IPS-18a (cell line): ENCODE data around the gene GLT1D1.

Source experiments
- H3K27ac ChIP-seq: one replicate; pipeline ENCODE4 v1.5.1; 2013; ENCODE audit warnings: low read length
- H3K27me3 ChIP-seq: one replicate; pipeline ENCODE4 v1.6.1; 2013; ENCODE audit warnings: mild to moderate bottlenecking, low read length; ENCODE audit not compliant: control insufficient read depth, insufficient read depth
- H3K36me3 ChIP-seq: one replicate; pipeline ENCODE4 v1.6.1; 2013; ENCODE audit warnings: low read depth, low read length; ENCODE audit not compliant: control insufficient read depth
- H3K4me1 ChIP-seq: one replicate; pipeline ENCODE4 v1.6.1; 2013; ENCODE audit warnings: low read depth, low read length; ENCODE audit not compliant: control insufficient read depth
- H3K4me3 ChIP-seq: one replicate; pipeline ENCODE4 v1.5.1; 2013; ENCODE audit warnings: low read length
- H3K9ac ChIP-seq: one replicate; pipeline ENCODE4 v1.6.1; 2013; ENCODE audit warnings: mild to moderate bottlenecking, low read length, moderate library complexity
- H3K9me3 ChIP-seq: one replicate; pipeline ENCODE4 v1.6.1; 2013; ENCODE audit warnings: low read depth, low read length; ENCODE audit not compliant: control insufficient read depth

The GLT1D1 gene

GRCh38 chr12:128906485-128907137, 53.3 kb downstream of the GLT1D1 start:
- Histone ChIP-seq H3K4me1 (no peaks in the 10 kb centered on the region), H3K27ac (no peak overlapping the region), H3K4me3 (no peak overlapping the region), H3K9me3 (peaks cover 17% of the 10 kb centered on the region), H3K9ac (no peak overlapping the region), H3K27me3 (no peaks in the 10 kb centered on the region), H3K36me3 (no peaks in the 10 kb centered on the region)

- Histone ChIP-seq H3K27ac (no peak overlapping the region), H3K4me3 (no peak overlapping the region), H3K9ac (no peak overlapping the region), H3K4me1 (no peaks in the 10 kb centered on the region), H3K9me3 (peaks cover 15% of the 10 kb centered on the region), H3K27me3 (no peaks in the 10 kb centered on the region), H3K36me3 (no peaks in the 10 kb centered on the region)
Observed at GRCh38 chr12:128908254-128908653, 55.0 kb downstream of the GLT1D1 start.

GRCh38 chr12:128909653-128910052, 56.4 kb downstream of the GLT1D1 start:
- Histone ChIP-seq H3K27ac (no peak overlapping the region), H3K9ac (no peak overlapping the region), H3K36me3 (no peaks in the 10 kb centered on the region), H3K9me3 (peaks cover 12% of the 10 kb centered on the region), H3K4me1 (no peaks in the 10 kb centered on the region), H3K4me3 (no peak overlapping the region), H3K27me3 (no peaks in the 10 kb centered on the region)

- Histone ChIP-seq H3K4me1 (no peaks in the 10 kb centered on the region), H3K4me3 (no peak overlapping the region), H3K36me3 (no peaks in the 10 kb centered on the region), H3K27me3 (no peaks in the 10 kb centered on the region), H3K9ac (no peak overlapping the region), H3K27ac (no peak overlapping the region), H3K9me3 (peaks cover 7% of the 10 kb centered on the region)
Observed at GRCh38 chr12:128910629-128911028, 57.4 kb downstream of the GLT1D1 start.

- no peaks in the 10 kb centered on the region for H3K4me1 ChIP-seq
- no peaks in the 10 kb centered on the region for H3K27me3 ChIP-seq
- H3K27ac ChIP-seq: no peak overlapping the region
- no peaks in the 10 kb centered on the region for H3K36me3 ChIP-seq
- no peak overlapping the region for H3K4me3 ChIP-seq
- H3K9me3 ChIP-seq: peaks cover 3% of the 10 kb centered on the region
- H3K9ac ChIP-seq: no peak overlapping the region
Observed at GRCh38 chr12:128911861-128912260, 58.6 kb downstream of the GLT1D1 start.

- H3K9ac ChIP-seq: no peak overlapping the region
- H3K27me3 ChIP-seq: no peaks in the 10 kb centered on the region
- no peaks in the 10 kb centered on the region for H3K4me1 ChIP-seq
- H3K36me3 ChIP-seq: no peaks in the 10 kb centered on the region
- H3K9me3 ChIP-seq: peaks cover 5% of the 10 kb centered on the region
- H3K27ac ChIP-seq: no peak overlapping the region
- H3K4me3 ChIP-seq: no peak overlapping the region
Observed at GRCh38 chr12:128914908-128915563, 61.8 kb downstream of the GLT1D1 start.

GRCh38 chr12:128916425-128916824, 63.1 kb downstream of the GLT1D1 start:
- Histone ChIP-seq H3K9ac (no peak overlapping the region), H3K4me1 (no peaks in the 10 kb centered on the region), H3K9me3 (peaks cover 2% of the 10 kb centered on the region), H3K27me3 (no peaks in the 10 kb centered on the region), H3K36me3 (no peaks in the 10 kb centered on the region), H3K27ac (no peak overlapping the region), H3K4me3 (no peak overlapping the region)

GRCh38 chr12:128918481-128919260, 65.4 kb downstream of the GLT1D1 start:
- Histone ChIP-seq H3K4me3 (no peak overlapping the region), H3K27ac (no peak overlapping the region), H3K36me3 (no peaks in the 10 kb centered on the region), H3K9me3 (peaks cover 4% of the 10 kb centered on the region), H3K9ac (no peak overlapping the region), H3K27me3 (no peaks in the 10 kb centered on the region), H3K4me1 (no peaks in the 10 kb centered on the region)

- Histone ChIP-seq H3K9ac (no peak overlapping the region), H3K36me3 (no peaks in the 10 kb centered on the region), H3K27ac (no peak overlapping the region), H3K9me3 (peaks cover 8% of the 10 kb centered on the region), H3K27me3 (no peaks in the 10 kb centered on the region), H3K4me1 (no peaks in the 10 kb centered on the region), H3K4me3 (no peak overlapping the region)
Observed at GRCh38 chr12:128920468-128920867, 67.2 kb downstream of the GLT1D1 start.

GRCh38 chr12:128928361-128928760, 75.1 kb downstream of the GLT1D1 start:
- no peak overlapping the region for H3K9ac ChIP-seq
- H3K4me1 ChIP-seq: no peaks in the 10 kb centered on the region
- H3K36me3 ChIP-seq: no peaks in the 10 kb centered on the region
- peaks cover 13% of the 10 kb centered on the region for H3K9me3 ChIP-seq
- H3K4me3 ChIP-seq: no peak overlapping the region
- H3K27me3 ChIP-seq: no peaks in the 10 kb centered on the region
- H3K27ac ChIP-seq: no peak overlapping the region

- H3K4me3 ChIP-seq: no peak overlapping the region
- peaks cover 11% of the 10 kb centered on the region for H3K9me3 ChIP-seq
- H3K36me3 ChIP-seq: no peaks in the 10 kb centered on the region
- H3K4me1 ChIP-seq: no peaks in the 10 kb centered on the region
- no peak overlapping the region for H3K9ac ChIP-seq
- H3K27ac ChIP-seq: no peak overlapping the region
- H3K27me3 ChIP-seq: no peaks in the 10 kb centered on the region
Observed at GRCh38 chr12:128929057-128929456, 75.8 kb downstream of the GLT1D1 start.
